Panc1 (cell line): ENCODE results near the gene KRT75.

Experiments
- CTCF ChIP-seq: fragments of 450-650 bp; IDR thresholded peaks from 2 replicates; pipeline ENCODE4 v1.5.1; 2017; ENCODE audit warnings: mild to moderate bottlenecking
- POLR2AphosphoS5 ChIP-seq: IDR thresholded peaks from 2 replicates; pipeline ENCODE4 v1.6.1; 2012; ENCODE audit warnings: mild to moderate bottlenecking, low read depth, low read length, moderate library complexity
- REST ChIP-seq, 2 experiments: IDR thresholded peaks; 2 replicates each; pipeline ENCODE4 v1.6.1; 2011 to 2012; ENCODE audit warnings: low read depth in 2 of 2, control low read depth in 1 of 2, low read length in 1 of 2, mild to moderate bottlenecking in 1 of 2, moderate library complexity in 1 of 2; ENCODE audit not compliant: insufficient read depth in 1 of 2
- SIN3A ChIP-seq: IDR thresholded peaks from 2 replicates; pipeline ENCODE4 v1.6.1; 2012; ENCODE audit warnings: low read depth, mild to moderate bottlenecking, low read length, moderate library complexity, borderline replicate concordance; ENCODE audit not compliant: insufficient read depth
- TCF7L2 ChIP-seq: IDR thresholded peaks from 2 replicates; pipeline ENCODE4 v1.6.1; 2011; ENCODE audit warnings: mild to moderate bottlenecking, low read depth, low read length, inconsistent platforms

GRCh38 chr12:52442600-52443061 lies 8.5 kb upstream of the KRT75 start:
- TF ChIP-seq CTCF (no peak), REST (IDR thresholded peaks at IDR 0.05; ENCODE audit: insufficient read depth in 1 of 2, low read depth in 2 of 2, low read length in 1 of 2) (no peak), POLR2AphosphoS5 (no peak), SIN3A (no peak), TCF7L2 (no peak)
